Stomach (tissue), 9 donors: ENCODE measurements around the gene PPM1E. TPM values are rescaled to one million over a fixed set of nuclear protein-coding genes. Genes with fewer than 3 reads are reported as not detected.
"Not testable (repeated sequence)": the region's sequence is repeated elsewhere in the genome, so short reads cannot be mapped to it uniquely, and the experiment has no call there.

Experiments
- DNase-seq, 2 donors: peaks; one replicate each; pipeline versions ENCODE4 v3.0.0 to v3.0.0-alpha.2; 2013 to 2019
- H3K27ac ChIP-seq, 5 donors: fragments of 200-600 bp in 4 of 5; sonication (generic) in 4 of 5; one replicate each; pipeline ENCODE4 v1.5.1; 2013 to 2019; ENCODE audit warnings: mild to moderate bottlenecking in 1 of 5, moderate library complexity in 1 of 5
- H3K27me3 ChIP-seq, 3 donors: fragments of 200-600 bp; sonication (generic); one replicate each; pipeline ENCODE4 v1.5.1; 2017 to 2019; ENCODE audit warnings: mixed run types in 1 of 3
- H3K36me3 ChIP-seq, 4 donors: fragments of 200-600 bp; sonication (generic); 1 replicate in 3 of 4; 2 replicates in 1 of 4; pipeline ENCODE4 v1.5.1; 2016 to 2019
- H3K4me1 ChIP-seq, 4 donors: fragments of 200-600 bp; sonication (generic); one replicate each; pipeline ENCODE4 v1.5.1; 2016 to 2019
- H3K4me3 ChIP-seq, 4 donors: fragments of 200-600 bp; sonication (generic) in 3 of 4; one replicate each; pipeline ENCODE4 v1.5.1; 2016 to 2019; ENCODE audit warnings: mild to moderate bottlenecking in 1 of 4
- H3K9me3 ChIP-seq, 4 donors: fragments of 200-600 bp; sonication (generic); one replicate each; pipeline ENCODE4 v1.5.1; 2016 to 2019
- CTCF ChIP-seq, 7 experiments: fragments of 450-650 bp in 4 of 7; fragments of 200-600 bp in 3 of 7; sonication (generic) in 3 of 7; IDR thresholded peaks; one replicate each; pipeline ENCODE4 v1.5.1; 2016 to 2019; ENCODE audit warnings: antibody characterized with exemption in 7 of 7, control low read depth in 2 of 7, mild to moderate bottlenecking in 1 of 7
- EP300 ChIP-seq: sonication (generic); formaldehyde crosslinking; IDR thresholded peaks from one replicate; pipeline ENCODE4 v1.6.1; 2017; ENCODE audit warnings: antibody characterized with exemption
- POLR2A ChIP-seq, 4 donors: fragments of 450-650 bp; IDR thresholded peaks; one replicate each; pipeline ENCODE4 v1.6.1; 2016; ENCODE audit warnings: antibody characterized with exemption in 4 of 4, control low read depth in 2 of 4, mild to moderate bottlenecking in 1 of 4, moderate library complexity in 1 of 4
- POLR2AphosphoS5 ChIP-seq, 3 donors: sonication (generic); formaldehyde crosslinking; IDR thresholded peaks; one replicate each; pipeline ENCODE4 v1.6.1; 2016; ENCODE audit warnings: antibody characterized with exemption in 3 of 3
- WGBS, 5 donors: extraction: QIAGEN DNeasy Blood & Tissue Kit in 3 of 5; methylation state at CpG; one replicate each; pipeline versions ENCODE4 v1.1.5 to v1.1.7; 2013 to 2018; 5-methylcytosine and 5-hydroxymethylcytosine counted together
- intact Hi-C: fragments of 100-400 bp; cut with DNase I; formaldehyde crosslinking; loops from one replicate; pipeline ENCODE4 v1.15.1; 2023; ENCODE audit warnings: low total_unique reads
- polyA plus RNA-seq, 3 donors: library from polyadenylated mRNA; stranded (reverse); fragments of 200-250 nt; gene quantifications; one replicate each; pipeline ENCODE4 v1.2.3, GENCODE V29; 2013
- total RNA-seq, 5 donors: library from RNA; depleted of rRNA; stranded (reverse); fragments of >200 nt; gene quantifications; one replicate each; pipeline versions ENCODE4 v1.1.0 to v1.2.3, GENCODE V29; 2014 to 2016
- donor health status: healthy with polysubstance abuse.
- donor health status: Bipolar disorder and iron deficiency.
- donor health status: healthy.

The PPM1E gene
- total and polyA plus RNA-seq, 8 donors: 0.08 to 0.92 (median 0.15) TPM; not detected in 3

- intact Hi-C loops: no loop called here
- Histone ChIP-seq H3K9me3 (peaks cover 0 to 5% (median 1%) of the 10 kb centered on the region in 4 donors), H3K27me3 (no peaks in the 10 kb centered on the region), H3K4me3 (no peak overlapping the region), H3K36me3 (no peaks in the 10 kb centered on the region), H3K27ac (no peak overlapping the region), H3K4me1 (no peaks in the 10 kb centered on the region)
- TF ChIP-seq CTCF (IDR thresholded peaks at IDR 0.05): no peak
- no peak for TF ChIP-seq EP300
- TF ChIP-seq POLR2AphosphoS5 (IDR thresholded peaks at IDR 0.05): no peak
- TF ChIP-seq POLR2A (IDR thresholded peaks at IDR 0.05): no peak
- WGBS, 5 donors: 49 to 57% (median 53%) methylated on average over 4 of the region's 4 CpGs
- DNase-seq: no peak
Observed at GRCh38 chr17:58840820-58841612, 85.4 kb downstream of the PPM1E start.

- H3K4me3 ChIP-seq, H3K4me1 ChIP-seq, H3K36me3 ChIP-seq, intact Hi-C loops, H3K27me3 ChIP-seq, H3K27ac ChIP-seq, DNase-seq: not testable (repeated sequence)
- H3K9me3 ChIP-seq: peaks cover 0 to 10% (median 6%) of the 10 kb centered on the region in 4 donors
- 66 to 79% (median 70%) methylated on average over 3 of the region's 3 CpGs for whole genome bisulfite sequencing, 5 donors
Observed at GRCh38 chr17:58846413-58846812, 90.8 kb downstream of the PPM1E start.

GRCh38 chr17:58850106-58850505 lies 94.5 kb downstream of the PPM1E start:
- 91 to 99% (median 98%) methylated on average over 2 of the region's 2 CpGs for WGBS, 5 donors
- intact Hi-C loops: not testable (repeated sequence)

GRCh38 chr17:58865301-58865700 lies 109.6 kb downstream of the PPM1E start:
- no peaks in the 10 kb centered on the region for H3K36me3 ChIP-seq
- intact Hi-C loops: no loop called here
- H3K4me3 ChIP-seq: no peak overlapping the region
- WGBS, 5 donors: 84 to 94% (median 91%) methylated on average over 6 of the region's 6 CpGs
- H3K4me1 ChIP-seq: no peaks in the 10 kb centered on the region
- H3K27me3 ChIP-seq: no peaks in the 10 kb centered on the region
- no peak for DNase-seq
- no peak for TF ChIP-seq POLR2A (IDR thresholded peaks at IDR 0.05)
- TF ChIP-seq POLR2AphosphoS5 (IDR thresholded peaks at IDR 0.05): no peak
- no peak for TF ChIP-seq CTCF (IDR thresholded peaks at IDR 0.05)
- TF ChIP-seq EP300: no peak
- H3K27ac ChIP-seq: no peak overlapping the region
- H3K9me3 ChIP-seq: no peaks in the 10 kb centered on the region

More at GRCh38 chr17:58850106-58850505, 94.5 kb downstream of the PPM1E start:
- H3K27ac ChIP-seq, DNase-seq, H3K36me3 ChIP-seq, H3K27me3 ChIP-seq, H3K4me1 ChIP-seq, H3K4me3 ChIP-seq: not testable (repeated sequence)
- H3K9me3 ChIP-seq: peaks cover 0 to 18% (median 15%) of the 10 kb centered on the region in 4 donors

- intact Hi-C loops: no loop called here
- Histone ChIP-seq H3K4me3 (no peak overlapping the region), H3K27ac (no peak overlapping the region), H3K36me3 (no peaks in the 10 kb centered on the region), H3K9me3 (no peaks in the 10 kb centered on the region), H3K4me1 (no peaks in the 10 kb centered on the region), H3K27me3 (no peaks in the 10 kb centered on the region)
- DNase-seq: no peak
- 72 to 78% (median 76%) methylated on average over 4 of the region's 4 CpGs for WGBS, 5 donors
- TF ChIP-seq CTCF (IDR thresholded peaks at IDR 0.05) (no peak), POLR2A (IDR thresholded peaks at IDR 0.05) (no peak), POLR2AphosphoS5 (IDR thresholded peaks at IDR 0.05) (no peak), EP300 (no peak)
Observed at GRCh38 chr17:58870747-58871146, 115.1 kb downstream of the PPM1E start.
